GM21423 (cell line): ENCODE results near the gene WDR17.

ENCODE experiments used
- ATAC-seq: cut with Tn5 transposase; IDR thresholded peaks from one replicate; pipeline ENCODE4 v1.9.1; 2021; ENCODE audit warnings: mild to moderate bottlenecking, moderate library complexity; ENCODE audit not compliant: unreplicated experiment

The WDR17 gene

GRCh38 chr4:176065435-176066291, at the start of gene WDR17:
Gene WDR17 (plus strand): TSS chr4:176065841. CDS start chr4:176111581, 45,740 bp downstream.
- peak; percentile 100 for ATAC-seq

DNA sequence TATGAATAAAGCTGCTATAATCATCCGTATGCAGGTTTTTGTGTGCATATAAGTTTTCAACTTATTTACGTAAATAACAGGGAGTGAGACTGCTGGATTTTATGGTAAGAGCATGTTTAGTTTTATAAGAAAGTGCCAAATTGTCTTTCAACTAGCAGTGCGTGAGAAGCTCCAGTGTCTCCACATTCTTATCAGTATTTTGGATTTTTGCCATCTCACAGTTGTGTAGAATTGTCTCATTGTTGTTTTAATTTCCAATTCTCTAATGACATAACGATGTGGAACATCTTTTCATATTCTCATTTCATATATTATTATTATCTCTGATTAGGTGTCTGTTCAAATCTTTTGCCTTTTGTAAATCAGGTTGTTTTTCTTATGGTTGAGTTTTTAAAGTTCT, 49.0 kb upstream of the WDR17 start:
- ATAC-seq: no peak

DNA sequence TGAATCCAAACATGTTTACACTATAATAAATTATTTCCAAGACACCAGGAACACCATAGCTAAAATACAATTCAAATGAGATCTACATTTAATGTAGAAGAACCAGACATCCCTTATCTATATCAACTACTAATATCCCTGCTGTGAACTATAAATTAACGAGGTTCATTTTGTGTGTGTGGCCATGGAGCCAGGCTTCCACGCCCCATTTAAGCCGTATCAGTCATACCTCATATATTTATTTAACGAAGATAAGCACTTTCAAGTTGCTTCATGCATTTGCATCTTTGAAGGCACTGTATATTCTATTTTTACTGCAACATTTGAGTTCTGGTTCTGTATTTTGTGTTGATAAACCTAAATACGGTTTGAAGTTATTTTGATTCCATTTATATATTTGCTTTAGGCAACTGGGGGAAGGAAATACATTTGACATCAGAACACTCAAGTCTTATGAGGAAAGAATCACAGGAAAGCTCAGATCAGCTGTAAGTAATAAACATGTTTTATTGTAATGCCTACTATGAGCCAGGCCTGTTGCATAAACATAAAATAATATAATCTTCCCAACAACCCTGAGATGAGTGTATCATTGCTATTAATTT, 45.1 kb upstream of the WDR17 start:
- ATAC-seq: no peak

DNA sequence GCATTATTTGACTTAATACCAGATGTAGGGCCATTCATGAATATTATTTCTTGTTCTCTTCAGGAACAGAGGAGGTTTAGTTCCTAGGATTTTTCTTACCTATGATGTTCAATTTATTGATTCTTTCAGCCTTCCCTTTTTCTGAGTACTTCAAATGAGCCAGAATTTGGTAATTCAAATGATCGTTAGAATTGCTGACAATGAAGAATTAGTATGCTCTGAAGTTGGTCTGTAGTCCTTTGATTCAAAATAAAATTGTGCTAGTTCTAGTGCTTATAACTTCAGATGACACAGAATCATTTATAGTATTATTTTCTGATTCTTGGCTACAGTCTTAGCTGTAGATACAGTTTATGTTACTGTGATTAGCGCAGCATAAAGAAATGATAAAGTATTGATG, 35.2 kb upstream of the WDR17 start:
- no peak for ATAC-seq

DNA sequence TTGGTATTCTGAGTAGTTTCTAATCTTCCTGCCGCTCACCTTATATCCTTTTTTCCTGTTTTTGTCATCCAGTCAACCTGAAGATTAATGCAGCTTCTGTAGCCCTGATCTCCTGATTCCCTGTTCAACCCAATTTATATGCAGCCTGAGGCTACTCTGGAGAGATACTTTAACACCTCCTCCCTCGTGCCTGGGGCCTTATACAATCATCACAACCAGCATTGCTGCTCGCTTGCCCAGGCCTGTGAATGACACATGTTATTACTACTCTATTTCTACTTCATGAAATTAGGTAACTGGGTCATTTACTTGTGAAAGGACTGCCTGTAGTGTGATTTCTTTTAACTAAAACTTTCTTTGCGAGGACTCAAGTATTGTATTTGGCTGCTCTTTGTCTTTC, 33.7 kb upstream of the WDR17 start:
- no peak for ATAC-seq

GRCh38 chr4:176032454-176032853, 33.2 kb upstream of the WDR17 start:
- ATAC-seq: no peak

DNA sequence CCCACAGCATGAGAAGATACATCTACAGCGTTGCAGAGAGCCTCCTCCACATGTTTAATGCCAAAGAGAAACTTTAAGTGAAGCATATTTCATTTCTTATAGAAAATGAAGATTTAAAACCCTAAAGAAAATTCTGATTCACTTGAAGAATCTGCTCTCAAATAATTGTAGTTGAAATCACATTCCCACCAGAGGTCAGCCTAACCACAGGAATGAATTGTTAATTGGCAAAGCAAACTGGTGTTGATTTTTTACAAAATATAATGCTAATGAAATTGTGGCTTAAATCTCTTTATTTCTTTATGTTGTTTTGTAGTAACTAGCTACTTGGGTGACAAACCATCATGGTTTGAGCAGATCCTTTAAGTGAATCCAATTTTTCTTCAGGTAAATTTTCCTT, 31.1 kb upstream of the WDR17 start:
- no peak for ATAC-seq

DNA sequence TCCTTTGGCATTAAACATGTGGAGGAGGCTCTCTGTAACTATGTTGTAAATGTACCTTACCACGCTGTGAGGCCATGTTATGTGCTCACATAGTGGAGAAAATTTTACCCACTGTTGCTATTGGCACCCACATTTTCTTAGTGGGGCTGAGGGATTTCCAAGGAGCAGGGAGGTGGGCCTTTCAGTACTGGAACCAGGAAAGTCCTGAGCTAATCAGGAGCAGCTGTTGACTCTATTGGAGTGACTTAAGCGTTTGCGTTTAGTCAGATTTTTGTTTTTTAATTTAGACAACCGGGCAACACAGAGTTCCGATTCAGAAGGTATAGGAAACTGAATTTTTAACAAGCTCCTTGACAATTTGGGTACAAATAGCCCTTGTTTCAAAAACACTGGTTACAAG, 30.7 kb upstream of the WDR17 start:
- ATAC-seq: no peak

DNA sequence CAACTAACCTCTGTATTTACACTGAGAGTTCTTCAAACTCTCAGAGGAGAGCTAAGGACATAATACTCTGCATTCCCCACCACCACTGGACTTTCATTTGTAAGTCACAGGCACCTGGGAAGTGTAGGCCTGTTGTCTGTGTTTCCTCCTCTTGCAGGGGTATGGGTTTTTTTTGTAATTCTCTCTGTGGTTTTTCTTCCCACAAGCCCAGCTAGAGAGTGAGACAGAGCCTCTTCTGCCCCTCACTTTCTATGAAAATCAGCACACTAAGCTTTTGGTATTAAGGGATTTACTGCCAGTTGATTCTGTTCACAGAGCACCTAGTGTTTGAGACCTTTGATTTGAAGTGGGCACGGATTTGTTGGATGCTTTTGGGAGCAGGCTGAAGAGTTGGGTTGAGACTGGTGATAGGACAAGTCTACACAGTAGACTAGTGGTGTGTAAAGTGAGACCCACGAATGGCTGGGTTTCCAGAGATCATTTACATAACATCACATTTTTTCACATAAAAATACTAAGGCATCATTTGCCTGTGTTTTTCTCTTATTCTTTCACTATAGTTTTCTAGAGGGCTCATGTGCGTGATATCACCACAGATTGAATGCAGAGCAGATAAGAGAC, 28.9 kb upstream of the WDR17 start:
- peak; percentile 80 for ATAC-seq

GRCh38 chr4:176038789-176039188, 26.9 kb upstream of the WDR17 start:
- no peak for ATAC-seq

DNA sequence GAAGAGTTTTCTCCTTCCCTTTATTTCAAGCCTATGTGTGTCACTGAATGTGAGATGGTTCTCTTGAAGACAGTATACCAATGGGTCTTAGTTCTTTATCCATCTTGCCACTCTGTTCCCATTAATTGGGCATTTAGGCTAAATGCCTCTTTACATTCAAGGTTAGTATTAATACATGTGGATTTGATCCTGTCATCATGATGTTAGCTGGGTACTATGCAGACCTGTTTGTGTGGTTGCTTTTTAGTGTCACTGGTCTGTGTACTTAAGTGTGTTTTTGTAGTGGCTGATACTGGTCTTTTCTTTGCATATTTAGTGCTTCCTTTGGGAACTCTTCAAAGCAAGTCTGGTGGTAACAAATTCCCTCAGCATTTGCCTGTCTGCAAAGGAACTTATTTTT, 23.4 kb upstream of the WDR17 start:
- no peak for ATAC-seq

DNA sequence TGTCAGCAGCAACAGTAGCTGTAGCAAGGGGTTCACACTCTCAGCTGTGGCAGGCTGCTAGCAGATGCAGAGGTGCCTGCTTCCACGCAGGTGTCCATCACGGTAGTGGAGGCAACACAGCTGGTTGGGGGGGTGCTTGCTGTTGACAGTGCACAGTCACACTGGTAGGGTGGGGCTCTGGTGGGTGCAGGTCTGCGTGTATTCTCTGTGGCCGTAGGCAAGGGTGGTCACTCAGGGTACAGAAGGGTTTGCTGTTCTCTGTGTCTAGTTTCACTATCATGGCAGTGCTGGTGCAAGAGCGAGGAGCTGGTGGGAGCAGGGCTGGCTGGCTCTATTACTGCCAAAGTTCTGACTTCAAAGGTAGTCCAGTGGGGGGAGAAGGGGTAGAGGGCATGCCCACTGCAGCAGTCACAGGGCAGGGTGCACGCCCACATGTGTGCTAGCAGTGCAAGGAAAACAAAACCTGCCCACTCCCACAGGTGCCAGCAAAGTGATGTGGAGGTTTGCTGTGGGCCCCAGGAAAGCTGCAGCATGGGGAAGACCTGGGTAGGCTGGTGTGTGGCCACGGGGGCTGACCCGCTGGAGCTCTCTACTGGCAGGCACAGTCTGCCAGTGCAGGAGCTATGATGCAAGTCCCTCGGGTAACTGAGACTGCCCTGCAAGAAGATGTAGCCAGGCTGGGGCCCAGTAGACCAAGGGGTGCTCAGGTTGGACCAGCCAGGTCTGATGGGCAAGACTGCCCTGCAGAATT, 21.6 kb upstream of the WDR17 start:
- ATAC-seq: no peak

- no peak for ATAC-seq
Measured at GRCh38 chr4:176044589-176044951, 21.1 kb upstream of the WDR17 start.

DNA sequence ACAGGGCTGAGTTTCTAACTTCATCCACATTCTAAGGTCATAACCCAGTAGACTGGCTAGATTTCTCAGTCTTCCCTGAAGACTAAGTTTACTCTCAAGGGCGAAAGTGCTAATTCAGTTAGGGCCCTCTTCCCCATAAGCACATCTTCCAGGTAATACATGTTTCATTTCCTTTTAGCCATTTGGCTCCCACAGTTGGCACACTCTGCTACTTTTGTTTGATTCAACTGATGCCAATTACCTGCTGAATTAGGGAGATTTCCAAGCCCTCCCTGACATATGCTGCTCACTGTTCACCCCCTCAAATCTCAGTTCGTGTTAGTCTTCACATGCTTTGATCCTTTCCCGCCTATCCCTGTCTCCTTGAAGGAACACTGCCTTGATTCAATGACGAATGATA, 17.0 kb upstream of the WDR17 start:
- ATAC-seq: no peak

DNA sequence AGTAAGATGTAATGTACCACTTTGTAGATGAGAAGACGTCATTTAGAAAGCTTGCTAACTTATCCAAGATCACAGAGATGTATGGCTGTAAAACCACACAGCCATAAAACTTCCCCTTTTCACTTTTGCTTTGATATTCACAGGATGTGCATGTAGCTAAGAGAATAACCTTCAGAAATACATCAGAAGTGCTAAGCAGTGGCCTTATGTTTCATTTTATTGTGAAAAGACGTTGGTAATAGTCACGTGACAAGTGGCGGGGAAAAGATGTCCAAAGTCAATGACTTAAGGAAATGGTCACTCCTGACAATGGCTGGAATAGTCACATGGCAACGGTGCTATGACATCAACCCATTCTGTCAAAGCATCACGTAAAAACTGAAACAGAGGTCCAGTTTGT, 12.9 kb upstream of the WDR17 start:
- peak; percentile 97 for ATAC-seq

DNA sequence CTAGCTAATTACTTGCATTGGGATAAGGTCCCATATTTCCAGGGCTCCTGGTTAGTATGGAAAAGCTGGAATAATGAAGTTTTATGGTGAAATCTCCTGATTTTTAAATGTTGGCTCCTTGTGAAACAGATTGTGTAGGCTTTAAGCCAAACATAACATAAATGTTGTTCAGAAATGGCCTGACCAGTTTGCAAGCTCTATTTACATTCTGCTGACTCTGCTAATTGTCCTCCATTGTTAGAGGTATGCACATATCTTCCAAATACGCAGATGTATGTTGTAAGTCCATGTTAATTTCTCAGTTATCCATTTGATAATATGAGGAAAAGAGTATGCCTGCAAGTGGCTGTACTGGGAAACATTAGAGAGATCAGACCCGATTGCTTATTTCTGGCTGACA, 11.9 kb upstream of the WDR17 start:
- no peak for ATAC-seq

DNA sequence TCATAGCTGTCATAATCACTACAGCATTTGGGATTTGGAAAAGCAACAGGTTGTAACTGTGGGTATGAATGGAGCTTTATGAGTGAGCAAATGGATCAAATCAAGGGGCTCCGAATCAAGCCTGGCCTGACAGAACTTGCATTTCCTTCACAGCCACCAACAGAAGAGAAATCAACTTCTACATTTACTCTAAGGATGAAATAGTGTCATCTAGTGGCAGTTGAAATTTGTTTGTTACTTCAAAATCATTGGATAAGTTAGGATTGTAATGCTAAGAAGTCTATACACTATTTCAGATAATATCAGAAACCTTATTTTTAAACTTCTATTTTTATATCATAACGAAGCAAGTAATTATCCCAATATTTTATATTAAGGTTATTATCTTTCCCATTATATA, 10.7 kb upstream of the WDR17 start:
- no peak for ATAC-seq

DNA sequence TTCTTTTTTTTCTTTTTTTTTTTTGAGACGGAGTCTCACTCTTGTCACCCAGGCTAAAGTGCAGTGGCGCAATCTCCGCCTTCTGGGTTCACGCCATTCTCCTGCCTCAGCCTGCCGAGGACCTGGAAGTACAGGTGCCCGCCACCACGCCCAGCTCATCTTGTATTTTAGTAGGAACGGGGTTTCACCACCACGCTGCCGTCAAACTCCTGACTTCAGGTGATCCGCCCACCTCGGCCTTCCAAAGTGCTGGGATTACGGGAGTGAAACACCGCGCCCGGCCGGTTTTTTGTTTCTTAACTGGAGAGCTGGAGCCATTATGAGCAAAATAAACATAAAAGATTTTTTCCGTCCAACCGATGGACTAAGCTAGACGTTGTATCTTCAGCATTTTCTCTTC, 1.9 kb upstream of the WDR17 start:
- ATAC-seq: no peak

DNA sequence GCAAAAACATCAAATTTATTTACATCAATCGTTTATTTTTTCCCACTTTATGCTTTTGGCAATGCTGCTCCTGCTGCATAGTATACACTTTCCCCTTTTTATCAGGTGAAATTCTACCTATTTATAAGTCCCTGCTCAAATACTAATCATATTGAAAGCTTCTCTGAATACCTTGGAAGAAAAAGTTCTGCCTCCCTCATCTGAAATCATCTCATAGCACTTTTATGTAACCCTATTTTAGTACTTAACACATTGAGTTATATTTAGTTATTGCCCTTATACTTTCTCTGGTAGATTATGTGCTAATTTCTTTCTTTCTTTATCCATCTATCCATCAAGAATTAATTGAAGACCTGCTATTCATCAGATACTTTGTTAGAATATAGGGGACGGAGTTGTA, 1.1 kb upstream of the WDR17 start:
- ATAC-seq: no peak

DNA sequence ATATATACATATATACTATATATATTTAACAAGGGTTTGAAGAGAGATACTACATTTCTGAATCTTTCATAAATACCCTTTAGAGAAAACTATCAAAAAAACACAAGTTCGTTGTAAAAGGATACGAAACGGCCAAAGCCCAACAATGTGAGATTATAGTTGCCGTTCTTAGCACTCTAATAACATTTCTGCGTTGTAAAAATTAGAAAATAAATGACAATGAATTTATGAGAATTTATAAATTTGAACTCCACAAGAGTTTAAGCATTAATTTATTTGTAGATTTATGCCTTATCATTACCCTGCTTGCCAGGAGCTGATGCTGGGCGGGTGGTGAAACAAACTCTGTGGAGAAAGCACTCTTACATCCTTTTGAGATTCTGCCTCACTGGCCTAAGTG, 1.1 kb downstream of the WDR17 start:
- no peak for ATAC-seq

DNA sequence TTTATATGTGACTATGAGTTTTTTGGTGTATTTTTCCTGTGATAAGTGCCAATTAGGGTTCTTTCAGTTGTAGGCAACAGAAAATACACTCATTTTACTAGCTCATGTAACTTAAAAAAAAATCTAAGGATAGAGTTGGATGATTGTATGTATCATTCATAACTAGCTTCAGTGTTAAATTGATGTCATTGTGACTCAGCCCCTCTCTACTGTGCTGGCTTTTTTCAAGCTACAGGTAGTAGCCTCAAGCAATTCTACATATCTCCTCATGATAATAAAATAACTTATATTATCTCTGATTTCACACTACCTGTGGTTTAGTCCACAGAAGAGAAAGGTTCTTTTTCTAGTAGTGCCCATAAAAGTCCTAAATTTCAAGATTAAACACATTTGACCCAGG, 11.9 kb downstream of the WDR17 start:
- ATAC-seq: no peak

DNA sequence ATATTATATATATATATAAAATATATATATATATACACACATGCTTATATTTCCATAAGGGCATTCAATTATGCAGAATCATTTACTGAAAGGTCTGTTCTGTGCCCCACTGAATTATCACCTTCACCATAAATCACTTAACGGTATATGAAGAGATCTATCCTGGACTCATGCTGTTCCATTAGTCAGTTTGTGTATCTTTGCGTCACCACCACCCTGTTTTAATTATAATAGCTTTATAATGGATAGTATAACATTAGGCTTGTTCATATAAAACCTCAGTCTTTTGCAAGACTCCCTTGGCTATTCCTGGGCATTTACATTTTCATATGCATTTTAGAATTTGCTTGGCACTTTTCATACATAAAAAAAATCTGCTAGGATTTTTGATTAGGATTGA, 19.1 kb downstream of the WDR17 start:
- no peak for ATAC-seq
